IMR-90 (cell line): Measurements from ENCODE around the gene RTN3. TPM values are rescaled to one million over a fixed set of nuclear protein-coding genes. Genes with fewer than 3 reads are reported as not detected.

Experiments used
- ATAC-seq: fragments of 200-7000 bp; cut with Tn5 transposase; 2 replicates; pipeline ENCODE4 v1.9.1; 2020; ENCODE audit warnings: low read depth, mild to moderate bottlenecking, moderate library complexity
- BruUV-seq: library from RNA; stranded (reverse); fragments of 400-500 nt; replicated peaks from 2 replicates; lab custom pipeline; 2021; lab: Mats Ljungman, UMichigan
- CTCF ChIA-PET: fragments of 300-600 bp; formaldehyde crosslinking; extraction: SDS; loops from one replicate; lab custom pipeline; 2021; ENCODE audit warnings: antibody characterized with exemption; lab: Yijun Ruan, JAX
- POLR2A ChIA-PET: fragments of 300-600 bp; sonication (Branson Sonifier 250); formaldehyde crosslinking; loops from one replicate; lab custom pipeline; 2022; ENCODE audit warnings: antibody characterized with exemption; ENCODE audit not compliant: unreplicated experiment; lab: Charles Lee
- DNase-seq: peaks from one replicate; pipeline ENCODE4 v3.0.0; 2013
- H2AFZ ChIP-seq: replicated peaks from 2 replicates; pipeline ENCODE3; 2013; ENCODE audit warnings: low read length, mild to moderate bottlenecking; ENCODE audit not compliant: poor library complexity
- H2AK5ac ChIP-seq: 2 replicates; pipeline ENCODE4 v1.6.1; 2013; ENCODE audit warnings: low read depth, low read length, inconsistent platforms
- H2AK9ac ChIP-seq: replicated peaks from 2 replicates; pipeline ENCODE3; 2013; ENCODE audit warnings: mild to moderate bottlenecking, low read depth, low read length, moderate library complexity; ENCODE audit not compliant: poor library complexity
- H2BK120ac ChIP-seq: 2 replicates; pipeline ENCODE4 v1.6.1; 2013; ENCODE audit warnings: low read depth, low read length, inconsistent platforms
- H2BK15ac ChIP-seq: 3 replicates; pipeline ENCODE4 v1.6.1; 2013; ENCODE audit warnings: low read depth, low read length, inconsistent platforms
- H2BK20ac ChIP-seq: 2 replicates; pipeline ENCODE4 v1.6.1; 2013; ENCODE audit warnings: low read depth, mild to moderate bottlenecking, inconsistent platforms, low read length, moderate library complexity
- H2BK5ac ChIP-seq: 2 replicates; pipeline ENCODE4 v1.6.1; 2013; ENCODE audit warnings: mild to moderate bottlenecking, low read depth, low read length, inconsistent platforms; ENCODE audit not compliant: poor library complexity, severe bottlenecking
- H3K14ac ChIP-seq: replicated peaks from 2 replicates; pipeline ENCODE4 v1.6.1; 2013; ENCODE audit warnings: low read depth, low read length, inconsistent platforms
- H3K18ac ChIP-seq: 2 replicates; pipeline ENCODE4 v1.6.1; 2013; ENCODE audit warnings: low read depth, low read length, control low read depth
- H3K23ac ChIP-seq: 2 replicates; pipeline ENCODE4 v1.6.1; 2013; ENCODE audit warnings: low read depth, low read length, inconsistent platforms
- H3K27ac ChIP-seq: 2 replicates; pipeline ENCODE4 v1.5.1; 2013; ENCODE audit warnings: mild to moderate bottlenecking, control low read depth, low read length; ENCODE audit not compliant: insufficient read depth
- H3K27me3 ChIP-seq: 2 replicates; pipeline ENCODE4 v1.6.1; 2013; ENCODE audit warnings: low read length; ENCODE audit not compliant: control insufficient read depth, insufficient read depth
- H3K36me3 ChIP-seq: 2 replicates; pipeline ENCODE4 v1.6.1; 2013; ENCODE audit warnings: low read length, mixed read lengths; ENCODE audit not compliant: control insufficient read depth, insufficient read depth
- H3K4ac ChIP-seq: 2 replicates; pipeline ENCODE4 v1.6.1; 2013; ENCODE audit warnings: low read depth, low read length, inconsistent platforms
- H3K4me1 ChIP-seq: 2 replicates; pipeline ENCODE4 v1.6.1; 2013; ENCODE audit warnings: low read length, mixed read lengths; ENCODE audit not compliant: control insufficient read depth, insufficient read depth
- H3K4me2 ChIP-seq: 2 replicates; pipeline ENCODE4 v1.6.1; 2013; ENCODE audit warnings: low read depth, mild to moderate bottlenecking, control low read depth, low read length, moderate library complexity
- H3K4me3 ChIP-seq: 2 replicates; pipeline ENCODE4 v1.5.1; 2013; ENCODE audit warnings: low read depth, mild to moderate bottlenecking, control low read depth, low read length, moderate library complexity; ENCODE audit not compliant: insufficient read depth
- H3K56ac ChIP-seq: 2 replicates; pipeline ENCODE4 v1.6.1; 2013; ENCODE audit warnings: low read length, inconsistent platforms; ENCODE audit not compliant: insufficient read depth; ENCODE audit errors: extremely low read depth
- H3K79me1 ChIP-seq, 2 experiments: 2 replicates each; pipeline ENCODE4 v1.6.1; 2013; ENCODE audit warnings: low read length in 2 of 2, inconsistent platforms in 1 of 2, low read depth in 1 of 2
- H3K9ac ChIP-seq: 2 replicates; pipeline ENCODE4 v1.6.1; 2013; ENCODE audit warnings: low read depth, low read length, control low read depth
- H3K9me1 ChIP-seq: 2 replicates; pipeline ENCODE4 v1.6.1; 2013; ENCODE audit warnings: low read length, inconsistent platforms; ENCODE audit not compliant: insufficient read depth
- H3K9me3 ChIP-seq: 2 replicates; pipeline ENCODE4 v1.6.1; 2013; ENCODE audit warnings: low read length; ENCODE audit not compliant: control insufficient read depth, insufficient read depth
- H4K20me1 ChIP-seq: 2 replicates; pipeline ENCODE4 v1.6.1; 2013; ENCODE audit warnings: low read length, inconsistent platforms; ENCODE audit not compliant: insufficient read depth
- H4K5ac ChIP-seq: 2 replicates; pipeline ENCODE4 v1.6.1; 2013; ENCODE audit warnings: mild to moderate bottlenecking, low read depth, low read length, control low read depth
- H4K8ac ChIP-seq, 2 experiments: 2 replicates each; pipeline ENCODE4 v1.6.1; 2013; ENCODE audit warnings: low read depth in 2 of 2, low read length in 2 of 2, control low read depth in 1 of 2, inconsistent platforms in 1 of 2
- H4K91ac ChIP-seq: 2 replicates; pipeline ENCODE4 v1.6.1; 2013; ENCODE audit warnings: low read depth, low read length, inconsistent platforms; ENCODE audit not compliant: insufficient read depth
- BHLHE40 ChIP-seq: fragments of 150-350 bp; IDR thresholded peaks from 2 replicates; pipeline ENCODE4 v1.6.1; 2016; ENCODE audit warnings: mild to moderate bottlenecking, low read depth, low read length
- CEBPB ChIP-seq: IDR thresholded peaks from 2 replicates; pipeline ENCODE4 v1.6.1; 2012; ENCODE audit warnings: low read depth, low read length, improper control_type of control experiment
- CHD1 ChIP-seq: IDR thresholded peaks from 2 replicates; pipeline ENCODE4 v1.6.1; 2012; ENCODE audit warnings: low read depth, low read length, improper control_type of control experiment
- ELK1 ChIP-seq: fragments of 150-350 bp; IDR thresholded peaks from 2 replicates; pipeline ENCODE4 v1.6.1; 2016; ENCODE audit warnings: low read depth, mild to moderate bottlenecking, low read length, moderate library complexity, borderline replicate concordance
- FOS ChIP-seq: fragments of 150-350 bp; IDR thresholded peaks from 2 replicates; pipeline ENCODE4 v1.6.1; 2016; ENCODE audit warnings: low read depth, low read length
- MAFK ChIP-seq: IDR thresholded peaks from 2 replicates; pipeline ENCODE4 v1.6.1; 2012; ENCODE audit warnings: low read depth, low read length, improper control_type of control experiment
- MAZ ChIP-seq: IDR thresholded peaks from 2 replicates; pipeline ENCODE4 v1.6.1; 2012; ENCODE audit warnings: low read depth, mild to moderate bottlenecking, low read length, improper control_type of control experiment, moderate library complexity, borderline replicate concordance
- MXI1 ChIP-seq: IDR thresholded peaks from 2 replicates; pipeline ENCODE4 v1.6.1; 2012; ENCODE audit warnings: low read depth, mild to moderate bottlenecking, low read length, moderate library complexity, borderline replicate concordance
- NFE2L2 ChIP-seq: fragments of 150-350 bp; IDR thresholded peaks from 2 replicates; pipeline ENCODE4 v1.6.1; 2016; ENCODE audit warnings: low read depth, mild to moderate bottlenecking, low read length
- POLR2A ChIP-seq: IDR thresholded peaks from 2 replicates; pipeline ENCODE4 v1.6.1; 2012; ENCODE audit warnings: mild to moderate bottlenecking, low read depth, low read length
- RAD21 ChIP-seq: IDR thresholded peaks from 2 replicates; pipeline ENCODE4 v1.6.1; 2012; ENCODE audit warnings: low read length, improper control_type of control experiment
- RCOR1 ChIP-seq: IDR thresholded peaks from 2 replicates; pipeline ENCODE4 v1.6.1; 2012; ENCODE audit warnings: mild to moderate bottlenecking, low read length, improper control_type of control experiment; ENCODE audit not compliant: insufficient replicate concordance
- RFX5 ChIP-seq: IDR thresholded peaks from 2 replicates; pipeline ENCODE4 v1.8.0; 2012; ENCODE audit warnings: low read depth, mild to moderate bottlenecking, low read length, moderate library complexity
- SMC3 ChIP-seq: fragments of 150-350 bp; IDR thresholded peaks from 2 replicates; pipeline ENCODE4 v1.6.1; 2016; ENCODE audit warnings: low read depth, mild to moderate bottlenecking, antibody characterized with exemption, low read length, moderate library complexity
- USF2 ChIP-seq: fragments of 150-350 bp; IDR thresholded peaks from 2 replicates; pipeline ENCODE4 v1.6.1; 2017; ENCODE audit warnings: mild to moderate bottlenecking, antibody characterized with exemption, low read length, low read depth
- WGBS, 2 experiments: methylation state at CpG; one replicate each; pipeline versions ENCODE4 v1.1.5 to v1.1.7; 2013; ENCODE audit warnings: missing lambda C conversion rate in 2 of 2; ENCODE audit not compliant: insufficient read length in 1 of 2; ENCODE audit errors: extremely low coverage in 2 of 2; 5-methylcytosine and 5-hydroxymethylcytosine counted together
- dilution Hi-C: fragments of 300-500 bp; cut with HindIII; formaldehyde crosslinking; loops from one replicate; pipeline ENCODE4 v1.14.3; 2018; ENCODE audit warnings: low sequenced_read_pairs; ENCODE audit not compliant: unreplicated experiment
- in situ Hi-C: fragments of 300-500 bp; cut with MboI; formaldehyde crosslinking; loops from 3 replicates; pipeline ENCODE4 v1.14.3; 2019; ENCODE audit warnings: low sequenced_read_pairs, inconsistent platforms, mixed read lengths
- intact Hi-C: fragments of 100-400 bp; cut with micrococcal nuclease; formaldehyde crosslinking; loops from 2 replicates; pipeline ENCODE4 v1.10.0; 2022
- polyA plus RNA-seq, 3 experiments: library from polyadenylated mRNA; depleted of rRNA; stranded (reverse); fragments of >200 nt; gene quantifications; 2 replicates each; pipeline ENCODE4 v1.2.3, GENCODE V29; 2012; ENCODE audit warnings: low replicate concordance in 1 of 3
- total RNA-seq: library from RNA; depleted of rRNA; stranded (reverse); fragments of >200 nt; gene quantifications from 2 replicates; pipeline ENCODE4 v1.2.3, GENCODE V29; 2012
- TF ChIP-seq, protein P1 (sequence below): conservative IDR thresholded peaks from 2 replicates; pipeline ENCODE4 v1.5.1; 2012; ENCODE audit warnings: mild to moderate bottlenecking, low read depth, low read length, improper control_type of control experiment

RTN3 gene
- total and polyA plus RNA-seq, 2 of the 4 experiments (the other 2 are of a cell fraction) = 31.2 to 64.6 TPM

DNA sequence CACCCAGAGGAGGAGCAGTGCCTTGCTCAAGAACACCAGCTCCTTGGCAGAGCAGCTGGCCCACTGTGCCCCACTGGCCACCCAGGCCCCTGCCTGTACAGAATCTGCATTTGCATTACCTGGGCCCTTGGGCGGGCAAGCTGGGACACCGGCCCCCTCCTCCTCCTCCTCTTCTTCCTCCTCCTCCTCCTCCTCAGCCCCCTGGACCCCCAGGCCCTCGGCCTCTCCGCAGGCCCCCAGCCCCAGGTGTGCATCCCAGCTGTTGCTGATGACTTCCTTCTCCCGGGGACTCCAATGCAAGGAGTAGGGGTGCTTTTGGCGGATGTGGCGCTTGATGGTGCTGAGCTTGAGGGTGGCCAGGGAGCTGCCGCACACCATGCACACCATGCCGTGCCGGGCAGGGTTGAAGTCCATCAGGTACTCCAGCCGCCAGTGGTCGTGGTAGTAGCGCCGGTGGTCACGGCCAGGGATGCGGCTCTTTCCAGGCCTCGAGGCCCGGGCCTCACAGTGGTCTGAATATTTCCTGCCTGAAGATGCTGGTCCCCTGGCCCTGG lies 84.5 kb downstream of the RTN3 start:
- H3K9me3 ChIP-seq = no peaks in the 10 kb centered on the region
- no peak for TF ChIP-seq USF2
- TF ChIP-seq NFE2L2 = no peak
- no peak for TF ChIP-seq MXI1
- no peak for TF ChIP-seq SMC3
- no peak for TF ChIP-seq POLR2A
- no peak for TF ChIP-seq RAD21
- TF ChIP-seq RFX5 = no peak
- TF ChIP-seq BHLHE40 = no peak
- TF ChIP-seq MAFK = no peak
- no peak for TF ChIP-seq FOS
- no peak for TF ChIP-seq CEBPB
- no peak for TF ChIP-seq ELK1
- TF ChIP-seq RCOR1 = no peak
- TF ChIP-seq, protein P1, sequence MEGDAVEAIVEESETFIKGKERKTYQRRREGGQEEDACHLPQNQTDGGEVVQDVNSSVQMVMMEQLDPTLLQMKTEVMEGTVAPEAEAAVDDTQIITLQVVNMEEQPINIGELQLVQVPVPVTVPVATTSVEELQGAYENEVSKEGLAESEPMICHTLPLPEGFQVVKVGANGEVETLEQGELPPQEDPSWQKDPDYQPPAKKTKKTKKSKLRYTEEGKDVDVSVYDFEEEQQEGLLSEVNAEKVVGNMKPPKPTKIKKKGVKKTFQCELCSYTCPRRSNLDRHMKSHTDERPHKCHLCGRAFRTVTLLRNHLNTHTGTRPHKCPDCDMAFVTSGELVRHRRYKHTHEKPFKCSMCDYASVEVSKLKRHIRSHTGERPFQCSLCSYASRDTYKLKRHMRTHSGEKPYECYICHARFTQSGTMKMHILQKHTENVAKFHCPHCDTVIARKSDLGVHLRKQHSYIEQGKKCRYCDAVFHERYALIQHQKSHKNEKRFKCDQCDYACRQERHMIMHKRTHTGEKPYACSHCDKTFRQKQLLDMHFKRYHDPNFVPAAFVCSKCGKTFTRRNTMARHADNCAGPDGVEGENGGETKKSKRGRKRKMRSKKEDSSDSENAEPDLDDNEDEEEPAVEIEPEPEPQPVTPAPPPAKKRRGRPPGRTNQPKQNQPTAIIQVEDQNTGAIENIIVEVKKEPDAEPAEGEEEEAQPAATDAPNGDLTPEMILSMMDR = no peak
- no peak for TF ChIP-seq CHD1
- no peak for TF ChIP-seq MAZ
- no peak overlapping the region for H2AFZ ChIP-seq
- H2BK120ac ChIP-seq = no peak overlapping the region
- no peaks in the 10 kb centered on the region for H3K9me1 ChIP-seq
- in situ Hi-C loops (loop anchor here (10.0 kb wide), 1 partner anchor 179 kb away; no protein-coding TSS in a partner anchor), dilution Hi-C loops (no loop called here), intact Hi-C loops (no loop called here)
- no peak overlapping the region for H3K4me3 ChIP-seq
- H3K36me3 ChIP-seq = peaks cover 29% of the 10 kb centered on the region
- no peak overlapping the region for H3K27ac ChIP-seq
- H3K23ac ChIP-seq = peak overlapping the region; percentile 53; the same call in 1 of the 2 replicates
- H2AK5ac ChIP-seq = 0 out of 2 replicates have a peak overlapping the region, but pooled peaks have one; percentile 48
- 96% methylated on average over 8 of the region's 18 CpGs; no CpG with 5 or more reads in 1 of the 2 experiments for WGBS, 2 experiments
- POLR2A ChIA-PET = no interaction called here
- no peaks in the 10 kb centered on the region for H3K27me3 ChIP-seq
- H2BK20ac ChIP-seq = no peak overlapping the region
- no peak for ATAC-seq
- CTCF ChIA-PET = no interaction called here
- BruUV-seq = no TSS peak
- H4K8ac ChIP-seq = no peak overlapping the region
- H3K4me2 ChIP-seq = no peak overlapping the region
- peaks cover 9% of the 10 kb centered on the region; the same call in 1 of the 2 replicates for H3K4me1 ChIP-seq
- no peak overlapping the region for H3K4ac ChIP-seq
- H2AK9ac ChIP-seq = no peak overlapping the region
- H4K20me1 ChIP-seq = peaks cover 28% of the 10 kb centered on the region
- H3K79me1 ChIP-seq = peaks cover 16 to 47% of the 10 kb centered on the region in 2 experiments
- no peak overlapping the region for H3K9ac ChIP-seq
- H2BK5ac ChIP-seq = no peak overlapping the region
- H4K91ac ChIP-seq = no peak overlapping the region
- H2BK15ac ChIP-seq = no peak overlapping the region
- H4K5ac ChIP-seq = no peak overlapping the region
- no peak overlapping the region for H3K56ac ChIP-seq
- no peak overlapping the region for H3K18ac ChIP-seq
- DNase-seq = no peak
- H3K14ac ChIP-seq = no peak overlapping the region; the same call in 1 of the 2 replicates
